HG03521 (cell line): ENCODE results near the gene ATG13.

Experiments used
- ATAC-seq: cut with Tn5 transposase; IDR thresholded peaks from one replicate; pipeline ENCODE4 v1.9.1; 2021; ENCODE audit warnings: mild to moderate bottlenecking, moderate library complexity; ENCODE audit not compliant: unreplicated experiment

The ATG13 gene

GRCh38 chr11:46674463-46675287 is 57.3 kb downstream of the ATG13 start:
- ATAC-seq: no peak

- ATAC-seq: no peak
Measured at GRCh38 chr11:46675288-46675851, 58.0 kb downstream of the ATG13 start.

GRCh38 chr11:46675949-46676348 is 58.6 kb downstream of the ATG13 start:
- no peak for ATAC-seq

GRCh38 chr11:46676436-46677158 is 59.2 kb downstream of the ATG13 start:
- no peak for ATAC-seq

GRCh38 chr11:46677169-46677568 is 59.8 kb downstream of the ATG13 start:
- no peak for ATAC-seq

GRCh38 chr11:46677991-46678740 is 60.8 kb downstream of the ATG13 start:
- ATAC-seq: no peak

GRCh38 chr11:46678741-46679130 is 61.4 kb downstream of the ATG13 start:
- ATAC-seq: no peak

GRCh38 chr11:46679241-46680163 is 62.1 kb downstream of the ATG13 start:
- no peak for ATAC-seq

GRCh38 chr11:46680164-46680760 is 62.9 kb downstream of the ATG13 start:
- ATAC-seq: no peak

GRCh38 chr11:46680815-46681214 is 63.5 kb downstream of the ATG13 start:
- no peak for ATAC-seq

- ATAC-seq: no peak
Measured at GRCh38 chr11:46681814-46682213, 64.5 kb downstream of the ATG13 start.

- ATAC-seq: no peak
Measured at GRCh38 chr11:46682773-46683752, 65.7 kb downstream of the ATG13 start.

- ATAC-seq: no peak
Measured at GRCh38 chr11:46684367-46684766, 67.0 kb downstream of the ATG13 start.

GRCh38 chr11:46686886-46687795 is 69.8 kb downstream of the ATG13 start:
- no peak for ATAC-seq

- ATAC-seq: no peak
Measured at GRCh38 chr11:46690702-46691101, 73.3 kb downstream of the ATG13 start.

- no peak for ATAC-seq
Measured at GRCh38 chr11:46692450-46692849, 75.1 kb downstream of the ATG13 start.

- no peak for ATAC-seq
Measured at GRCh38 chr11:46693597-46694012, 76.3 kb downstream of the ATG13 start.

GRCh38 chr11:46694072-46694471 is 76.7 kb downstream of the ATG13 start:
- ATAC-seq: no peak
